Measurements from ENCODE around the gene MKS1.

MKS1 gene

GRCh38 chr17:58239987-58240386 lies 20.9 kb upstream of the MKS1 start:
- Histone ChIP-seq H3K9me3 (ENCODE audit: control insufficient read depth in 1 of 2, low read length in 2 of 2) (no peaks in the 10 kb centered on the region), H3K36me3 (ENCODE audit: control insufficient read depth in 1 of 2, insufficient read depth in 2 of 2, low read length in 2 of 2) (no peaks in the 10 kb centered on the region), H3K27ac (ENCODE audit: low read length) (no peak overlapping the region), H3K4me3 (ENCODE audit: low read depth in 1 of 2, low read length in 2 of 2) (no peak overlapping the region), H3K27me3 (ENCODE audit: low read depth, low read length) (peaks cover 14% of the 10 kb centered on the region), H3K4me1 (ENCODE audit: control insufficient read depth in 1 of 2, insufficient read depth in 2 of 2, low read length in 2 of 2) (no peaks in the 10 kb centered on the region)

- no peak within 1 kb of the TSS for H3K27ac ChIP-seq (ENCODE audit: low read length)
- H3K36me3 ChIP-seq (ENCODE audit: control insufficient read depth in 1 of 2, insufficient read depth in 2 of 2, low read length in 2 of 2): no peaks in the 10 kb centered on the region
- H3K4me3 ChIP-seq (ENCODE audit: low read depth in 1 of 2, low read length in 2 of 2): no peak within 1 kb of the TSS
- no peaks in the 10 kb centered on the region for H3K4me1 ChIP-seq (ENCODE audit: control insufficient read depth in 1 of 2, insufficient read depth in 2 of 2, low read length in 2 of 2)
- peaks cover 10% of the 10 kb centered on the region for H3K27me3 ChIP-seq (ENCODE audit: low read depth, low read length)
- H3K9me3 ChIP-seq (ENCODE audit: control insufficient read depth in 1 of 2, low read length in 2 of 2): no peaks in the 10 kb centered on the region
These were observed 19.1 kb upstream of the MKS1 start, which contains the start of gene LPO for GRCh38 chr17:58238147-58238634. Gene LPO (plus strand): TSS chr17:58238584. CDS start chr17:58242980, 4,396 bp downstream.

GRCh38 chr17:58236394-58236793 lies 17.3 kb upstream of the MKS1 start:
- H3K4me3 ChIP-seq (ENCODE audit: low read depth in 1 of 2, low read length in 2 of 2): no peak overlapping the region
- no peaks in the 10 kb centered on the region for H3K36me3 ChIP-seq (ENCODE audit: control insufficient read depth in 1 of 2, insufficient read depth in 2 of 2, low read length in 2 of 2)
- H3K27me3 ChIP-seq (ENCODE audit: low read depth, low read length): peaks cover under 1% of the 10 kb centered on the region
- H3K9me3 ChIP-seq (ENCODE audit: control insufficient read depth in 1 of 2, low read length in 2 of 2): no peaks in the 10 kb centered on the region
- H3K4me1 ChIP-seq (ENCODE audit: control insufficient read depth in 1 of 2, insufficient read depth in 2 of 2, low read length in 2 of 2): peaks cover 0 to 1% of the 10 kb centered on the region in 2 donors
- H3K27ac ChIP-seq (ENCODE audit: low read length): no peak overlapping the region

- no peaks in the 10 kb centered on the region for H3K9me3 ChIP-seq (ENCODE audit: control insufficient read depth in 1 of 2, low read length in 2 of 2)
- H3K27ac ChIP-seq (ENCODE audit: low read length): no peak overlapping the region
- H3K27me3 ChIP-seq (ENCODE audit: low read depth, low read length): no peaks in the 10 kb centered on the region
- no peaks in the 10 kb centered on the region for H3K36me3 ChIP-seq (ENCODE audit: control insufficient read depth in 1 of 2, insufficient read depth in 2 of 2, low read length in 2 of 2)
- H3K4me1 ChIP-seq (ENCODE audit: control insufficient read depth in 1 of 2, insufficient read depth in 2 of 2, low read length in 2 of 2): peaks cover 0 to 4% of the 10 kb centered on the region in 2 donors
- no peak overlapping the region for H3K4me3 ChIP-seq (ENCODE audit: low read depth in 1 of 2, low read length in 2 of 2)
These were observed 16.8 kb upstream of the MKS1 start for GRCh38 chr17:58235821-58236220.

GRCh38 chr17:58234512-58234911 lies 15.5 kb upstream of the MKS1 start:
- Histone ChIP-seq H3K4me3 (ENCODE audit: low read depth in 1 of 2, low read length in 2 of 2) (no peak overlapping the region), H3K27me3 (ENCODE audit: low read depth, low read length) (no peaks in the 10 kb centered on the region), H3K36me3 (ENCODE audit: control insufficient read depth in 1 of 2, insufficient read depth in 2 of 2, low read length in 2 of 2) (no peaks in the 10 kb centered on the region), H3K27ac (ENCODE audit: low read length) (no peak overlapping the region), H3K4me1 (ENCODE audit: control insufficient read depth in 1 of 2, insufficient read depth in 2 of 2, low read length in 2 of 2) (peaks cover 0 to 4% of the 10 kb centered on the region in 2 donors), H3K9me3 (ENCODE audit: control insufficient read depth in 1 of 2, low read length in 2 of 2) (no peaks in the 10 kb centered on the region)

- no peaks in the 10 kb centered on the region for H3K9me3 ChIP-seq (ENCODE audit: control insufficient read depth in 1 of 2, low read length in 2 of 2)
- peaks cover 0 to 4% of the 10 kb centered on the region in 2 donors for H3K4me1 ChIP-seq (ENCODE audit: control insufficient read depth in 1 of 2, insufficient read depth in 2 of 2, low read length in 2 of 2)
- no peaks in the 10 kb centered on the region for H3K27me3 ChIP-seq (ENCODE audit: low read depth, low read length)
- no peak overlapping the region for H3K27ac ChIP-seq (ENCODE audit: low read length)
- H3K4me3 ChIP-seq (ENCODE audit: low read depth in 1 of 2, low read length in 2 of 2): no peak overlapping the region
- H3K36me3 ChIP-seq (ENCODE audit: control insufficient read depth in 1 of 2, insufficient read depth in 2 of 2, low read length in 2 of 2): no peaks in the 10 kb centered on the region
These were observed 14.5 kb upstream of the MKS1 start for GRCh38 chr17:58233543-58233942.

GRCh38 chr17:58232707-58233156 lies 13.7 kb upstream of the MKS1 start:
- Histone ChIP-seq H3K4me3 (ENCODE audit: low read depth in 1 of 2, low read length in 2 of 2) (no peak overlapping the region), H3K27ac (ENCODE audit: low read length) (no peak overlapping the region), H3K9me3 (ENCODE audit: control insufficient read depth in 1 of 2, low read length in 2 of 2) (no peaks in the 10 kb centered on the region), H3K4me1 (ENCODE audit: control insufficient read depth in 1 of 2, insufficient read depth in 2 of 2, low read length in 2 of 2) (peaks cover 0 to 4% of the 10 kb centered on the region in 2 donors), H3K36me3 (ENCODE audit: control insufficient read depth in 1 of 2, insufficient read depth in 2 of 2, low read length in 2 of 2) (no peaks in the 10 kb centered on the region), H3K27me3 (ENCODE audit: low read depth, low read length) (no peaks in the 10 kb centered on the region)

- Histone ChIP-seq H3K36me3 (ENCODE audit: control insufficient read depth in 1 of 2, insufficient read depth in 2 of 2, low read length in 2 of 2) (no peaks in the 10 kb centered on the region), H3K4me1 (ENCODE audit: control insufficient read depth in 1 of 2, insufficient read depth in 2 of 2, low read length in 2 of 2) (peaks cover 0 to 4% of the 10 kb centered on the region in 2 donors), H3K9me3 (ENCODE audit: control insufficient read depth in 1 of 2, low read length in 2 of 2) (no peaks in the 10 kb centered on the region), H3K4me3 (ENCODE audit: low read depth in 1 of 2, low read length in 2 of 2) (no peak overlapping the region), H3K27ac (ENCODE audit: low read length) (no peak overlapping the region), H3K27me3 (ENCODE audit: low read depth, low read length) (no peaks in the 10 kb centered on the region)
These were observed 12.6 kb upstream of the MKS1 start for GRCh38 chr17:58231641-58232040.

GRCh38 chr17:58229881-58230280 lies 10.8 kb upstream of the MKS1 start:
- Histone ChIP-seq H3K27ac (ENCODE audit: low read length) (no peak overlapping the region), H3K4me3 (ENCODE audit: low read depth in 1 of 2, low read length in 2 of 2) (no peak overlapping the region), H3K36me3 (ENCODE audit: control insufficient read depth in 1 of 2, insufficient read depth in 2 of 2, low read length in 2 of 2) (no peaks in the 10 kb centered on the region), H3K9me3 (ENCODE audit: control insufficient read depth in 1 of 2, low read length in 2 of 2) (no peaks in the 10 kb centered on the region), H3K4me1 (ENCODE audit: control insufficient read depth in 1 of 2, insufficient read depth in 2 of 2, low read length in 2 of 2) (peaks cover 0 to 4% of the 10 kb centered on the region in 2 donors), H3K27me3 (ENCODE audit: low read depth, low read length) (no peaks in the 10 kb centered on the region)

GRCh38 chr17:58229384-58229783 lies 10.3 kb upstream of the MKS1 start:
- Histone ChIP-seq H3K27ac (ENCODE audit: low read length) (no peak overlapping the region), H3K27me3 (ENCODE audit: low read depth, low read length) (no peaks in the 10 kb centered on the region), H3K4me1 (ENCODE audit: control insufficient read depth in 1 of 2, insufficient read depth in 2 of 2, low read length in 2 of 2) (peaks cover 0 to 4% of the 10 kb centered on the region in 2 donors), H3K4me3 (ENCODE audit: low read depth in 1 of 2, low read length in 2 of 2) (no peak overlapping the region), H3K36me3 (ENCODE audit: control insufficient read depth in 1 of 2, insufficient read depth in 2 of 2, low read length in 2 of 2) (no peaks in the 10 kb centered on the region), H3K9me3 (ENCODE audit: control insufficient read depth in 1 of 2, low read length in 2 of 2) (no peaks in the 10 kb centered on the region)

GRCh38 chr17:58228679-58229078 lies 9.6 kb upstream of the MKS1 start:
- Histone ChIP-seq H3K27me3 (ENCODE audit: low read depth, low read length) (no peaks in the 10 kb centered on the region), H3K4me1 (ENCODE audit: control insufficient read depth in 1 of 2, insufficient read depth in 2 of 2, low read length in 2 of 2) (peaks cover 0 to 4% of the 10 kb centered on the region in 2 donors), H3K9me3 (ENCODE audit: control insufficient read depth in 1 of 2, low read length in 2 of 2) (no peaks in the 10 kb centered on the region), H3K27ac (ENCODE audit: low read length) (no peak overlapping the region), H3K4me3 (ENCODE audit: low read depth in 1 of 2, low read length in 2 of 2) (no peak overlapping the region), H3K36me3 (ENCODE audit: control insufficient read depth in 1 of 2, insufficient read depth in 2 of 2, low read length in 2 of 2) (no peaks in the 10 kb centered on the region)

- Histone ChIP-seq H3K4me1 (ENCODE audit: control insufficient read depth in 1 of 2, insufficient read depth in 2 of 2, low read length in 2 of 2) (peaks cover 0 to 4% of the 10 kb centered on the region in 2 donors), H3K36me3 (ENCODE audit: control insufficient read depth in 1 of 2, insufficient read depth in 2 of 2, low read length in 2 of 2) (no peaks in the 10 kb centered on the region), H3K4me3 (ENCODE audit: low read depth in 1 of 2, low read length in 2 of 2) (no peak overlapping the region), H3K27me3 (ENCODE audit: low read depth, low read length) (no peaks in the 10 kb centered on the region), H3K9me3 (ENCODE audit: control insufficient read depth in 1 of 2, low read length in 2 of 2) (no peaks in the 10 kb centered on the region), H3K27ac (ENCODE audit: low read length) (no peak overlapping the region)
These were observed 8.7 kb upstream of the MKS1 start for GRCh38 chr17:58227733-58228132.
